IgD-negative memory B cell (primary cell): ENCODE results near the gene TCEA2. TPM values are rescaled to one million over a fixed set of nuclear protein-coding genes. Genes with fewer than 3 reads are reported as not detected.

Experiments used
- H3K27ac Mint-ChIP-seq, 3 donors: one replicate each; pipeline ENCODE4 v1.8.0; 2020 to 2022; ENCODE audit warnings: mild to moderate bottlenecking in 3 of 3, mixed read lengths in 3 of 3, moderate library complexity in 1 of 3
- H3K27me3 Mint-ChIP-seq: one replicate; pipeline ENCODE4 v1.8.0; 2021; ENCODE audit warnings: mixed read lengths
- H3K36me3 Mint-ChIP-seq: one replicate; pipeline ENCODE4 v1.8.0; 2020; ENCODE audit warnings: mild to moderate bottlenecking, mixed read lengths
- H3K4me1 Mint-ChIP-seq, 3 donors: one replicate each; pipeline ENCODE4 v1.8.0; 2020 to 2022; ENCODE audit warnings: mixed read lengths in 3 of 3, mild to moderate bottlenecking in 1 of 3
- H3K4me3 Mint-ChIP-seq, 4 donors: one replicate each; pipeline ENCODE4 v1.8.0; 2020 to 2022; ENCODE audit warnings: mild to moderate bottlenecking in 4 of 4, mixed read lengths in 4 of 4, moderate library complexity in 3 of 4
- H3K9me3 Mint-ChIP-seq, 3 donors: one replicate each; pipeline ENCODE4 v1.8.0; 2020 to 2021; ENCODE audit warnings: mixed read lengths in 3 of 3, mild to moderate bottlenecking in 1 of 3
- polyA plus RNA-seq: library from polyadenylated mRNA; unstranded; fragments of 300-500 nt; fragmentation: Illumina TruSeq; gene quantifications from one replicate; pipeline ENCODE4 v1.2.3, GENCODE V29; 2021

The TCEA2 gene
- polyA plus RNA-seq, 1 donor from 2014 or later = 41.3 TPM

DNA sequence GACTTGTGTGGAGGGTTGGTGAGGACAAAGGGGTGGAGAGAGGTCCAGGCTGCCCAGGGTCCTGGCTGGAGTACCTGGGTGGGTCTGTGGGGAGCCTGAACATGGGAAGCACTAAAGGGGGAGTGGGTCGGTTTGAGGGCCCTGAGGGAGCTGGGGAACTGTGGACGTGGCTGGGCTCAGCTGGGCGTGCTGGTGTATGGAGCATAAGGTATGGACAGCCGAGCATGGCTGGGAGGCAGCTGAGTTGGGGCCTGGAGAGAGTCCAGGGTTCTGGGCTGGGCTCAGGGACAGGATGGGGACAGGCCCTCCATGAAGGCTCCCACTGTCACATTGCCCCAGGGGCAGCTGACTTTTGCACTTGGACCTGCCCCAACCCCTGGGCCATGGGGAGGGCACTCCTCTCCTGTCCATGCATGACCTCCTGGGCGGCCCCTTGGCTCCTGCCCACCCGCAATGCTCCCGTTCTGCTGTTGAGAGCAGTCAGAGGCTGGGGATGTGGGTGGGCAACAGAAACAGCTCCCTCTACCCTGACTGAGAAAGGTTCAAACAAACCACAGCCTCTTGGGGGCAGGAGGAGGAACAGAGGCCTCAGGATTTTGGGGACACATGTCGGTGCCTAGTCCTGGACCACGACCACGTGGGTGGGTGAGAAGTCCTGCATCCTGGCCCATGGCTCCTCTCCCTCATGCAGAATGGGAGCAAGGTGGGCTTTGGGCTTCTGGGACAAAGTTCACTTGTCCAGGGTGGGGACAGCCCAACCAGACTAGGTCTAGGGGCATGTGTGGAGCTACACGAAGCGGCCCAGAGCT, 22.6 kb upstream of the TCEA2 start:
- Mint-ChIP-seq H3K4me1 (peaks cover 2 to 13% (median 5%) of the 10 kb centered on the region in 3 donors), H3K27me3 (peaks cover 12% of the 10 kb centered on the region), H3K4me3 (peak overlapping the region; percentile 33 to 58 (median 42)), H3K36me3 (no peaks in the 10 kb centered on the region), H3K27ac (peak overlapping the region in 1 of 3 donors; percentile 77), H3K9me3 (no peaks in the 10 kb centered on the region)

- Mint-ChIP-seq H3K4me3 (peak overlapping the region in 3 of 4 donors; percentile 57 to 90 (median 57)), H3K36me3 (no peaks in the 10 kb centered on the region), H3K9me3 (no peaks in the 10 kb centered on the region), H3K4me1 (peaks cover 2 to 13% (median 5%) of the 10 kb centered on the region in 3 donors), H3K27me3 (peaks cover 15% of the 10 kb centered on the region), H3K27ac (no peak overlapping the region)
Measured at GRCh38 chr20:64041040-64041780, 21.8 kb upstream of the TCEA2 start.

DNA sequence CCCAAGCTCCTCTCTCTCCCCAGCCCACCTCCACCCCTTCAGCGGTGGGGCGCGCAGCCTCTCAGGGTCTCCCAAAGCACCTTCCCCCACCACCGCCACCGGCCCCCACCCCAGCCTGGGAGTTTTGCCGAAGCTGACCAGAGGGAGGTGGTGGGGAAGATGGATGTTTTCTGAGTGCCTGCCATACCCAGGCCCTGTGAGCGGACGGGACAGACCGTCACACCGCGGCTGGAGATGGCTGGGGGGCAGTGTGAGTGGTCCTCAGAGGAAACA, 21.3 kb upstream of the TCEA2 start:
- no peak overlapping the region for H3K27ac Mint-ChIP-seq
- no peaks in the 10 kb centered on the region for H3K36me3 Mint-ChIP-seq
- no peaks in the 10 kb centered on the region for H3K9me3 Mint-ChIP-seq
- H3K4me3 Mint-ChIP-seq = peak overlapping the region in 3 of 4 donors; percentile 75 to 90 (median 89)
- peaks cover 2 to 13% (median 5%) of the 10 kb centered on the region in 3 donors for H3K4me1 Mint-ChIP-seq
- H3K27me3 Mint-ChIP-seq = peaks cover 19% of the 10 kb centered on the region

GRCh38 chr20:64042054-64042781, 20.8 kb upstream of the TCEA2 start:
- H3K4me1 Mint-ChIP-seq = peaks cover 2 to 13% (median 5%) of the 10 kb centered on the region in 3 donors
- no peaks in the 10 kb centered on the region for H3K36me3 Mint-ChIP-seq
- H3K9me3 Mint-ChIP-seq = no peaks in the 10 kb centered on the region
- H3K27me3 Mint-ChIP-seq = peaks cover 24% of the 10 kb centered on the region
- H3K27ac Mint-ChIP-seq = no peak overlapping the region
- H3K4me3 Mint-ChIP-seq = peak overlapping the region in 3 of 4 donors; percentile 75 to 90 (median 89)

DNA sequence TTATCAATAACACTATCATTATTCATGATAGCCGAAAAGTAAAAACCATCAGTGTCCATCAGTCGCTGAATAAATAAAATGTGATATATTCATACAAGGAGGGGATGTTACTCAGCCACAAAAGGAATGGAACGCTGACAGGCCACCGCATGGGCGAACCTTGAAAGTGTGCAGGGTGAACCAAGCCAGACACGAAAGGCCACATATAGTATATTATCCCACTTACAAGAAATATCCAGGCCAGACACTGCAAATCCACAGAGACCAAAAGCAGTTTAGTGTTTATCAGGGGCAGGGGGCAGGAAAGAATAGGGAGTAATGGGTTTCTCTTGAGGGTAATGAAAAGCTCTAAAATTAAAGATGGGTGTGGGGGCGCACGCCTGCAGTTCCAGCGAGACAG, 19.2 kb upstream of the TCEA2 start:
- Mint-ChIP-seq H3K9me3 (no peaks in the 10 kb centered on the region), H3K4me3 (peak overlapping the region in 3 of 4 donors; percentile 54 to 86 (median 83)), H3K27ac (no peak overlapping the region), H3K4me1 (peaks cover 0 to 13% (median 2%) of the 10 kb centered on the region in 3 donors), H3K27me3 (peaks cover 26% of the 10 kb centered on the region), H3K36me3 (no peaks in the 10 kb centered on the region)

DNA sequence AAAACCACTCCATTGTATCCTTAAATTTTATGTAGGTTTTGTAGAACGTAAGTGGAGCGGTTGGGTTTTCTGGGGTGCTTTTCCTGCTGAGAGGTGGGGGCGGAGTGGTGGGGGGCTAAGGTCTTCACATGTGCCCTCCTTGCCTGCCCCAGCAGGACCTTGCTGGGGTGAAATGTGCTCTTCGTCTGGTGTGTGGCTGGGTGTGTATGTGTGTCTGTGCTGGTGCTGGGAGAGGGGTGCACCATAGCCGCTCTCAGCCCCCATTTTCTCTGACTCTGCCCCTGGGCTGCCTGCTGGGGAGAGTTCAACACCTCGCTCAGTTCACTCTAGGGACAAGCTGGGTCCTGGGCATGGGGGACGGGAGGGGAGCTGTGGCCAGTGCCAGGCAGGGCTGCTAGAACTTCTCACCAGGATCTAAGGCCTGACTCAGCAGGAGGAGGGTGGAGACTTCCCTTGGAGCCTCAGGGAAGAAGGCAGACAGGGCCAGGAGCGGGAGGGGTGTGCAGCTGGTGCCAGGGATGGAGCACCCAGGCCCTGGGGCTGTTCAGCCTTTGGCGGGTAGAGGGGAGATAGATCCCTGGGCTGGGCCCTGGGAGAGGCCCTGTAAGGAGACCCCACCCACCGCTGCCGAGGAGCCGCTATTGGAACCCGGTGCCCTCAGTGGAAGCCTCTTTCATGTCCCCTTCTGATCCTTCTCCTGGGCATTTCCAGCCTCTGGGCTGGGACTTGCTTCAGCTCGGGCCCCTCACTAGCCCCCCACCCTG, 18.3 kb upstream of the TCEA2 start:
- Mint-ChIP-seq H3K9me3 (no peaks in the 10 kb centered on the region), H3K4me1 (peaks cover 0 to 12% (median 3%) of the 10 kb centered on the region in 3 donors), H3K36me3 (no peaks in the 10 kb centered on the region), H3K27ac (peak overlapping the region in 1 of 3 donors; percentile 71), H3K27me3 (peaks cover 26% of the 10 kb centered on the region), H3K4me3 (peak overlapping the region in 1 of 4 donors; percentile 54)

DNA sequence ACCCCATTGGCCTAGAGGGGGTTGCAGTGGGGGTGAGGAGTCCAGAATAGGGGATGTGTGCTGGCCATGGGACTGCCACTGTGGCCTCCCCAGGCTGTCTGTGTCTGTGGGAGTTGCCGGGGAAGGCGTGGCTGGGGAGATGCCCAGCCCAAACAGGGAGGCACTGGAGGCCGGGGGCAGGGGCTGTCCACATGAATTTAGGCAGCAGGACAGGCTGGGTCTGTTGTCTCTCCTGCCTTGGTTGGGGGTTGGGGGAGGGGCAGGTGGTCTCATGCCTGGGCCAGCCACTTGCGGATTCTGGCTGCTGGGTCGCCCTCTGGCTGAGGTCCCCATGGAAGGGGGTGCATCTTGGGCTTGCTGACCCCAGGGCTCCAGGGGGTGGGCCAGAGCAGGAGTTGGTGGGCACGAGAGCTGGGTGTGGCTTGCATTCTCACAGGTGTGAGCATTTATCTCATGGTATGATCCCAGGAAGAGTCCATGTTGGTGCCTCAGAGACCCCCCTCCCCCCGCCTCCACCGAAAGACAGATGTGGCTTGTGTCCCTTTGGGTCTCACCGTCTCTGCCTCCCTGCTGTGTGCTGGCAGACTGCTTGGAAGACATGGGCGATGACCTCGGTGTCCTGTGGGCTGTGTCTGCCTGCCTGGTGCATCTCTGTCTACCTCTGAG, 17.5 kb upstream of the TCEA2 start:
- Mint-ChIP-seq H3K4me3 (no peak overlapping the region), H3K27me3 (peaks cover 27% of the 10 kb centered on the region), H3K27ac (no peak overlapping the region), H3K4me1 (peaks cover 0 to 5% (median 3%) of the 10 kb centered on the region in 3 donors), H3K36me3 (no peaks in the 10 kb centered on the region), H3K9me3 (no peaks in the 10 kb centered on the region)

DNA sequence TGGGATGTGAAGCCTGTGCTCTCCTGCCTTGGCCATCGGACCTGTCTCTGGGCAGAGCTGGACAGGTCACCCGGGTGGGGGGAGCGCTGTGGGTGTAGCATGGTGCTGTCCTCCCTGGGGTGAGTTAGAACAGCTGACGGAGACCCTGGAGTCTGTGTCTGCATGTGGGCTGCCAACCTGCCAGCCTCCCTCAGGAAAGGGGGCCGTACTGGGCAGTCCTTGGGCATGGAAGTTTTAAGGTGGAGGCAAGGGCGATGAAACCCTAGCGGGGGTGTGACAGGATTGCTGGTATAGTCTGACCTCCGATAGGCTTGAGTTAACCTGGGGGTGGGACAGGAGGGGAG, 16.0 kb upstream of the TCEA2 start:
- H3K4me1 Mint-ChIP-seq = peaks cover 0 to 5% (median 3%) of the 10 kb centered on the region in 3 donors
- H3K27me3 Mint-ChIP-seq = peaks cover 37% of the 10 kb centered on the region
- no peak overlapping the region for H3K27ac Mint-ChIP-seq
- no peaks in the 10 kb centered on the region for H3K9me3 Mint-ChIP-seq
- no peaks in the 10 kb centered on the region for H3K36me3 Mint-ChIP-seq
- no peak overlapping the region for H3K4me3 Mint-ChIP-seq

GRCh38 chr20:64047968-64048401, 15.0 kb upstream of the TCEA2 start:
- Mint-ChIP-seq H3K4me1 (peaks cover 0 to 5% (median 1%) of the 10 kb centered on the region in 3 donors), H3K36me3 (no peaks in the 10 kb centered on the region), H3K27ac (no peak overlapping the region), H3K9me3 (no peaks in the 10 kb centered on the region), H3K27me3 (peaks cover 40% of the 10 kb centered on the region), H3K4me3 (peak overlapping the region in 1 of 4 donors; percentile 16)

DNA sequence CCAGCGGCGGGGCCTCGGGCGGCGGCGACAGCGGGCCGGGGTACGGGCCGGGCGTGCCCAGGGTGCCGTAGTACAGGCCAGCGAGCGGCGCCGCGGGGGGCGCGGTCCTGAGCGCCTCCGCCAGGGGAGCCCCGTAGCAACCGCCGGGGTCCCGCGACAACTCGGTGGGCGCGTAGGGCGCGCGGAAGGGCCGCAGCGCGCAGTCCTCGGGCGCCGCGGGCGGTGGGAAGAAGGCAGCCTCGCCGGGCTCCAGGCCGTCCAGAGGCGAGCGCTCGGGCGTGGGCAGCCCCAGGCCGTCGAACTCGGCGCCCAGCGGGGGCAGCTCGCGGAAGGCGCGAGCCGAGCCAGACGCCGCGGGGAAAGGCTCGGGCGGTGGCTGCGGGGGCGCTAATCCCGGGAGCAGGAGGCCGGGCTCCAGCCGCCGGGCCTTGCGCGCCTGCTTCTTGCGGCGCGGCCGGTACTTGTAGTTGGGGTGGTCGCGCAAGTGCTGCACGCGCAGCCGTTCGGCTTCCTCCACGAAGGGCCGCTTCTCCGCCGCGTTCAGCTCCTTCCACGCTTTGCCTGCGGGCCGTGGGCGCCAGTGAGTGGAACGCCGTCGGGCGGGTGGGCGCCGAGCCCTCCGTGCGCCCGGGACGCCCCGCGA, 14.5 kb upstream of the TCEA2 start:
- Mint-ChIP-seq H3K27ac (no peak overlapping the region), H3K4me1 (peaks cover 0 to 4% (median 4%) of the 10 kb centered on the region in 3 donors), H3K27me3 (peaks cover 45% of the 10 kb centered on the region), H3K4me3 (no peak overlapping the region), H3K9me3 (no peaks in the 10 kb centered on the region), H3K36me3 (no peaks in the 10 kb centered on the region)

DNA sequence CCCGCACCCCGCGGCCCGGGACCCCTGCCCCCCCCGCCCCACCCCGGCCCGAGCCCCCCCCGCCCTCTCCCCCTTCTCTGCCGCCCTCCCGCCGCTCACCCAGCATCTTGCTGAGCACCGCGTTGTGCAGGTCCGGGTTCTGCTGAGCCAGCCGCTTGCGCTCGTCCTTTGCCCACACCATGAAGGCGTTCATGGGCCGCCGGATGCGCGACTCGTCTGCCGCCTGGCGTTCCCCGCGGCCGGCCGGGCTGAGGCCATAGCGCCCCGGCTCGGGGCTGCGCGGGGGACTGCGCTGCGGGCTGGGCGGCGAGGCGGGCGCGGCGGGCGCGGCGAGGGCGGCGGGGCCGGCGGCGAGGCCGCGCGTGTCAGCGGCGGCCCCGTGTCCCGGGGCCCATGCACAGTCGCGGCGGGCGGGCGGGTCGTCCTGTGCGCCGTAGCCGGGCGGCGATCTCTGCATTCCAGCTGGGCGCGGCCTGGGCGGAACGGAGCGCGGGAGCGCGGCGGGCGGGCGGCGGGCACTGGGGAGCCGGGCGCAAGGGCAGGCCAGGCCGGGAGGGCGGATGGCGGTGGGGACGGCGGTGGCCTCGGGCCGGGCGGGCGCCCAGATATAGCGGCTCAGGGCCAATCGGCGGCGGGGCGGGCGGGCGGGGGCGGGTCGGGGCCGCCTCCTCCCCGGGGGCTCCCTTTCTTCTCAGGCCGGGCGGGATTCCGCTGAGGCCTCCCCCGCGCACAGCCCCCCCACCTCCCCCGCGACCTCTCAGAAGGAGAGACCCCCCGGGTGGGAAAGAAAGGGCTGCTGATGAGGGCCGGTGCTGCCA, 13.7 kb upstream of the TCEA2 start, which contains the start of gene SOX18:
TSS of gene SOX18 (minus strand) at position 580 of the 818 bp plus-strand sequence. CDS start at position 457, 123 bp downstream.
- Mint-ChIP-seq H3K27ac (peak within 1 kb of the TSS in 1 of 3 donors; percentile 48), H3K4me1 (peaks cover 0 to 4% (median 0%) of the 10 kb centered on the region in 3 donors), H3K9me3 (no peaks in the 10 kb centered on the region), H3K36me3 (no peaks in the 10 kb centered on the region), H3K4me3 (peak within 1 kb of the TSS in 3 of 4 donors; percentile 48 to 70 (median 58)), H3K27me3 (peaks cover 47% of the 10 kb centered on the region)

- no peak overlapping the region for H3K27ac Mint-ChIP-seq
- no peaks in the 10 kb centered on the region for H3K9me3 Mint-ChIP-seq
- peak overlapping the region in 2 of 4 donors; percentile 45 to 67 for H3K4me3 Mint-ChIP-seq
- H3K27me3 Mint-ChIP-seq = peaks cover 47% of the 10 kb centered on the region
- no peaks in the 10 kb centered on the region for H3K36me3 Mint-ChIP-seq
- peaks cover 0 to 4% (median 0%) of the 10 kb centered on the region in 3 donors for H3K4me1 Mint-ChIP-seq
Measured at GRCh38 chr20:64049878-64050260, 13.1 kb upstream of the TCEA2 start.
